Fibroblast of lung (primary cell): ENCODE data around the gene PEX12. TPM values are rescaled to one million over a fixed set of nuclear protein-coding genes. Genes with fewer than 3 reads are reported as not detected.

Source experiments
- DNase-seq, 2 donors: peaks; one replicate each; pipeline versions ENCODE4 v3.0.0 to v3.0.0-alpha.2; 2010; ENCODE audit warnings: low read depth in 2 of 2
- H2AFZ ChIP-seq: 2 replicates; pipeline ENCODE4 v1.5.1; 2012; ENCODE audit warnings: low read length, control low read depth, inconsistent platforms
- H3K27ac ChIP-seq: 2 replicates; pipeline ENCODE4 v1.5.1; 2011; ENCODE audit warnings: low read length, control low read depth; ENCODE audit not compliant: insufficient read depth
- H3K27me3 ChIP-seq: 2 replicates; pipeline ENCODE4 v1.5.1; 2011; ENCODE audit warnings: mild to moderate bottlenecking, low read length; ENCODE audit not compliant: control insufficient read depth, insufficient read depth
- H3K36me3 ChIP-seq: 2 replicates; pipeline ENCODE4 v1.5.1; 2011; ENCODE audit warnings: low read length; ENCODE audit not compliant: control insufficient read depth, insufficient read depth
- H3K4me1 ChIP-seq: 2 replicates; pipeline ENCODE4 v1.5.1; 2011; ENCODE audit warnings: low read length; ENCODE audit not compliant: control insufficient read depth, insufficient read depth; ENCODE audit errors: extremely low read depth
- H3K4me2 ChIP-seq: 2 replicates; pipeline ENCODE4 v1.5.1; 2011; ENCODE audit warnings: low read length, control low read depth; ENCODE audit not compliant: insufficient read depth; ENCODE audit errors: extremely low read depth
- H3K4me3 ChIP-seq, 4 experiments: fragments of 200-600 bp in 1 of 4; sonication (generic) in 1 of 4; replicated peaks in 1 of 4; 2 replicates each; pipeline ENCODE4 v1.5.1; 2011 to 2016; ENCODE audit warnings: low read length in 4 of 4, low read depth in 3 of 4, mild to moderate bottlenecking in 3 of 4, control low read depth in 2 of 4, inconsistent platforms in 1 of 4, mixed read lengths in 1 of 4; ENCODE audit not compliant: insufficient read depth in 1 of 4; ENCODE audit errors: control extremely low read depth in 1 of 4
- H3K79me2 ChIP-seq: 2 replicates; pipeline ENCODE4 v1.5.1; 2012; ENCODE audit warnings: mild to moderate bottlenecking, low read length, inconsistent platforms; ENCODE audit not compliant: control insufficient read depth, insufficient read depth
- H3K9ac ChIP-seq: 2 replicates; pipeline ENCODE4 v1.5.1; 2011; ENCODE audit warnings: mild to moderate bottlenecking, low read length, control low read depth; ENCODE audit not compliant: insufficient read depth
- H3K9me3 ChIP-seq: 2 replicates; pipeline ENCODE4 v1.5.1; 2012; ENCODE audit warnings: low read depth, low read length; ENCODE audit not compliant: control insufficient read depth, insufficient read depth
- H4K20me1 ChIP-seq: 2 replicates; pipeline ENCODE4 v1.5.1; 2011; ENCODE audit warnings: low read length; ENCODE audit not compliant: control insufficient read depth, insufficient read depth; ENCODE audit errors: extremely low read depth
- EZH2 ChIP-seq: IDR thresholded peaks from 2 replicates; pipeline ENCODE4 v1.5.1; 2012; ENCODE audit warnings: low read length, control low read depth, mild to moderate bottlenecking; ENCODE audit errors: missing control alignments
- polyA plus RNA-seq, 2 donors: library from polyadenylated mRNA; depleted of rRNA in 1 of 2; stranded (reverse) in 1 of 2; unstranded in 1 of 2; fragments of >200 nt; gene quantifications; 2 replicates each; pipeline ENCODE4 v1.2.1, GENCODE V29; 2011 to 2012; ENCODE audit warnings: missing spikeins in 1 of 2
- total RNA-seq: library from RNA; depleted of rRNA; stranded (reverse); fragments of >200 nt; gene quantifications from 2 replicates; pipeline ENCODE4 v1.2.1, GENCODE V29; 2014
- TF ChIP-seq, protein P1 (sequence below), 2 donors: IDR thresholded peaks in 1 of 2; conservative IDR thresholded peaks in 1 of 2; 1 replicate in 1 of 2; 2 replicates in 1 of 2; pipeline ENCODE4 v1.5.1; 2011 to 2012; ENCODE audit warnings: low read length in 2 of 2, control low read depth in 1 of 2, inconsistent platforms in 1 of 2, low read depth in 1 of 2, mild to moderate bottlenecking in 1 of 2

Gene PEX12
- total and polyA plus RNA-seq, 2 donors (not counting 1 experiment from before 2014, with no cell fraction given), result 7.1 to 9.5 TPM

DNA sequence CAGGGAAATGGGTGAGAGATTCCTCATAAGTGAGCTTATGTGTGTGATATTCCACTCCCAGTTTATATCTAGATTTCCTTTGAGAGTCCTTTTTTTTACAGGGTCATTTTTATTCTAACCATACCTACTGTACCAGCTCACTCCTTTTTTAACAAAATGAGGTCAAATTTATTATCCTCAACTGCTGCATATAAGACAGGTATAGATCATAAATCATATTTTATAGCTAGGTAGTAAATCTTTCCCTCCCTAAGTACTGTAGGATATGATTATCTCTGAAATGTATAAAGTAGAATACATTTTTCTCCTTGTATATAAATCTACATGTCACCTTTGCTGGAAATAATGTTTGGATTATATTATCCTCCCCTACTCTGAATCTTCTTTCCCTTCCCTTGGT, 40.3 kb upstream of the PEX12 start:
- Histone ChIP-seq H2AFZ (no peak overlapping the region), H4K20me1 (no peaks in the 10 kb centered on the region), H3K79me2 (no peaks in the 10 kb centered on the region), H3K9me3 (no peaks in the 10 kb centered on the region), H3K27me3 (no peaks in the 10 kb centered on the region), H3K4me3 (no peak overlapping the region), H3K36me3 (no peaks in the 10 kb centered on the region), H3K9ac (no peak overlapping the region), H3K4me2 (no peak overlapping the region), H3K27ac (no peak overlapping the region), H3K4me1 (no peaks in the 10 kb centered on the region)
- TF ChIP-seq, protein P1, sequence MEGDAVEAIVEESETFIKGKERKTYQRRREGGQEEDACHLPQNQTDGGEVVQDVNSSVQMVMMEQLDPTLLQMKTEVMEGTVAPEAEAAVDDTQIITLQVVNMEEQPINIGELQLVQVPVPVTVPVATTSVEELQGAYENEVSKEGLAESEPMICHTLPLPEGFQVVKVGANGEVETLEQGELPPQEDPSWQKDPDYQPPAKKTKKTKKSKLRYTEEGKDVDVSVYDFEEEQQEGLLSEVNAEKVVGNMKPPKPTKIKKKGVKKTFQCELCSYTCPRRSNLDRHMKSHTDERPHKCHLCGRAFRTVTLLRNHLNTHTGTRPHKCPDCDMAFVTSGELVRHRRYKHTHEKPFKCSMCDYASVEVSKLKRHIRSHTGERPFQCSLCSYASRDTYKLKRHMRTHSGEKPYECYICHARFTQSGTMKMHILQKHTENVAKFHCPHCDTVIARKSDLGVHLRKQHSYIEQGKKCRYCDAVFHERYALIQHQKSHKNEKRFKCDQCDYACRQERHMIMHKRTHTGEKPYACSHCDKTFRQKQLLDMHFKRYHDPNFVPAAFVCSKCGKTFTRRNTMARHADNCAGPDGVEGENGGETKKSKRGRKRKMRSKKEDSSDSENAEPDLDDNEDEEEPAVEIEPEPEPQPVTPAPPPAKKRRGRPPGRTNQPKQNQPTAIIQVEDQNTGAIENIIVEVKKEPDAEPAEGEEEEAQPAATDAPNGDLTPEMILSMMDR (conservative IDR thresholded peaks at IDR 0.05 in 1 of 2, IDR thresholded peaks at IDR 0.05 in 1 of 2; ENCODE audit: low read depth in 1 of 2, low read length in 2 of 2), result no peak
- DNase-seq, result no peak

DNA sequence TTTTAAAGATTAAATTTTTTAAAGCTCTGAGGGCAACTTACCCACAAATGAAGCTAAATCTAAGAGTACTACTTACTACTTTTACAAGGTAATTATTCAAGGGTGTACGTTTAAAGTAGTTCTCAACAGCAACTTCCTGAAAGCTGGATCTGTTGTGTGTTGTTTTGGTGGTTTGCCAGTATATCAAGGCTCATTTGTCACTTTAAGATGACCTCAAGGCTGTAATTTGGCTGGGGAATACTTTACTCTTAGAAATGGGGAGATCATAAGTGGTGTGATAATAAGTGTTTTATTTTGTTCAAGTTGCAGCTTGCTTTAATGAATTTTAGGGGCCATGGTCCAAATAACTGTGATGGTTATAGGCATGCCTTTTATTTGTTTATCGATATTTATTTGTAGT, 39.1 kb upstream of the PEX12 start:
- no peaks in the 10 kb centered on the region for H3K79me2 ChIP-seq
- no peaks in the 10 kb centered on the region for H3K4me1 ChIP-seq
- H3K9me3 ChIP-seq, result no peaks in the 10 kb centered on the region
- H3K9ac ChIP-seq, result no peak overlapping the region
- H3K4me3 ChIP-seq, result no peak overlapping the region
- H4K20me1 ChIP-seq, result no peaks in the 10 kb centered on the region
- DNase-seq, result no peak
- H3K4me2 ChIP-seq, result no peak overlapping the region
- no peak overlapping the region for H3K27ac ChIP-seq
- TF ChIP-seq, protein P1 (conservative IDR thresholded peaks at IDR 0.05 in 1 of 2, IDR thresholded peaks at IDR 0.05 in 1 of 2; ENCODE audit: low read depth in 1 of 2, low read length in 2 of 2), result no peak
- TF ChIP-seq EZH2, result no peak
- no peaks in the 10 kb centered on the region for H3K36me3 ChIP-seq
- H3K27me3 ChIP-seq, result no peaks in the 10 kb centered on the region
- no peak overlapping the region for H2AFZ ChIP-seq

DNA sequence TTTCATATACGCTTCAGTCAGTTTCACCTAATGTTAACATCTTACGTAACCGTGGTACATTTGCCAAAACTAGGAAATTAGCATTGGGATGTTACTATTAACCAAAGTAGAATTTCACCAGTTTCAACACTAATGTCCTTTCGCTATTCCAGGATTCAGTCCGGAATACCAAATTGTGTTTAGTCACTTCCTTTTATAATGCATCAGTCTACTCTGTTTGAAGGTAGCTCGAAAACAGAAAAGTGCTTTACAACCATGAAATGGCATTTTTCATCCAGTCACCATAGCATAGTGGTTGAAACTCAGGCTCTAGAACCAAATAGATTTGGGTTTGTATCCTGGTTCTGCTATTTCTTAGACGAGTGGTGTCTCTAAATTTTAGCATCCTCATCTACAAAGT, 38.2 kb upstream of the PEX12 start:
- Histone ChIP-seq H3K27ac (no peak overlapping the region), H3K4me1 (no peaks in the 10 kb centered on the region), H3K79me2 (no peaks in the 10 kb centered on the region), H3K9me3 (no peaks in the 10 kb centered on the region), H3K4me3 (no peak overlapping the region), H2AFZ (no peak overlapping the region), H3K4me2 (no peak overlapping the region), H3K27me3 (no peaks in the 10 kb centered on the region), H3K36me3 (no peaks in the 10 kb centered on the region), H4K20me1 (no peaks in the 10 kb centered on the region), H3K9ac (no peak overlapping the region)
- TF ChIP-seq EZH2, result no peak
- TF ChIP-seq, protein P1 (conservative IDR thresholded peaks at IDR 0.05 in 1 of 2, IDR thresholded peaks at IDR 0.05 in 1 of 2; ENCODE audit: low read depth in 1 of 2, low read length in 2 of 2), result no peak
- no peak for DNase-seq
